Esophagus (tissue), 2 donors: ENCODE data around the gene EXOC6B. TPM values are rescaled to one million over a fixed set of nuclear protein-coding genes. Genes with fewer than 3 reads are reported as not detected.

Source experiments
- H3K27ac ChIP-seq, 2 donors: one replicate each; pipeline ENCODE4 v1.5.1; 2013; ENCODE audit warnings: low read depth in 2 of 2, mild to moderate bottlenecking in 2 of 2, inconsistent platforms in 1 of 2, low read length in 1 of 2, moderate library complexity in 1 of 2
- H3K27me3 ChIP-seq, 2 donors: one replicate each; pipeline ENCODE4 v1.6.1; 2013; ENCODE audit warnings: low read length in 2 of 2, control low read depth in 1 of 2, mild to moderate bottlenecking in 1 of 2; ENCODE audit not compliant: insufficient read depth in 2 of 2, control insufficient read depth in 1 of 2
- H3K36me3 ChIP-seq, 2 donors: one replicate each; pipeline ENCODE4 v1.6.1; 2013; ENCODE audit warnings: low read length in 1 of 2; ENCODE audit not compliant: control insufficient read depth in 2 of 2, insufficient read depth in 2 of 2
- H3K4me1 ChIP-seq, 2 donors: one replicate each; pipeline ENCODE4 v1.6.1; 2013; ENCODE audit warnings: low read length in 1 of 2; ENCODE audit not compliant: control insufficient read depth in 2 of 2, insufficient read depth in 2 of 2
- H3K4me3 ChIP-seq, 2 donors: one replicate each; pipeline ENCODE4 v1.5.1; 2013; ENCODE audit warnings: low read length in 2 of 2, mild to moderate bottlenecking in 2 of 2, low read depth in 1 of 2, moderate library complexity in 1 of 2
- H3K9me3 ChIP-seq, 2 donors: one replicate each; pipeline ENCODE4 v1.6.1; 2013; ENCODE audit warnings: mild to moderate bottlenecking in 2 of 2, low read depth in 1 of 2, low read length in 1 of 2, moderate library complexity in 1 of 2; ENCODE audit not compliant: control insufficient read depth in 2 of 2, insufficient read depth in 1 of 2
- WGBS, 2 donors: extraction: QIAGEN DNeasy Blood & Tissue Kit; methylation state at CpG; one replicate each; pipeline ENCODE4 v1.1.7; 2013; 5-methylcytosine and 5-hydroxymethylcytosine counted together
- polyA plus RNA-seq, 2 donors: library from polyadenylated mRNA; stranded (reverse); fragments of 200-250 nt; gene quantifications; one replicate each; pipeline ENCODE4 v1.2.3, GENCODE V29; 2013
- donor health status: healthy with polysubstance abuse.
- donor health status: Bipolar disorder and iron deficiency.

Gene EXOC6B
- polyA plus RNA-seq, 2 donors: 6.0 to 8.4 TPM

- no peak overlapping the region for H3K27ac ChIP-seq
- no peaks in the 10 kb centered on the region for H3K36me3 ChIP-seq
- H3K9me3 ChIP-seq: no peaks in the 10 kb centered on the region
- H3K4me1 ChIP-seq: no peaks in the 10 kb centered on the region
- H3K27me3 ChIP-seq: no peaks in the 10 kb centered on the region
- 58 to 69% methylated on average over 3 of the region's 3 CpGs for WGBS, 2 donors
- no peak overlapping the region for H3K4me3 ChIP-seq
Measured at GRCh38 chr2:72723769-72724370, 102.0 kb downstream of the EXOC6B start.

- Histone ChIP-seq H3K4me1 (no peaks in the 10 kb centered on the region), H3K27me3 (no peaks in the 10 kb centered on the region), H3K9me3 (no peaks in the 10 kb centered on the region), H3K27ac (no peak overlapping the region), H3K4me3 (no peak overlapping the region), H3K36me3 (no peaks in the 10 kb centered on the region)
- 67 to 70% methylated on average over 3 of the region's 3 CpGs for WGBS, 2 donors
Measured at GRCh38 chr2:72722492-72723070, 103.3 kb downstream of the EXOC6B start.

DNA sequence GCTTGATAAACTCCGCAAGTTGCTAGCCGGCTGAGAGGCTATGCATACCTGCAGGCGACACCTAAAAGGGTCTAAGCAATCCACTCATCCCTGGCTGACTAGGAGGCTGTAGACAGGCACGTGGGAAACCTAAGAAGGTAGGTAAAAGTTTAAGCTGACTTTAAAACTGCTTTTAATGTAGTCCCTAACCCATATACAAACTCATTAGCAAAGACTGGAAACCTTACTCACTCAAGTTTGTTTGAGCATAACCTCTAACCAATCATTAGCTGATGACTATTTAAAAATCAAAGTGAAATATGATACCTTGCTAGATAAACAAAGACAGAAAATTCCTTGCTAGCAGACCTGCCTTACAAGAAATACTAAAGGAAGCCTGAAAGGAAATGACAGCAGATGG lies 106.4 kb downstream of the EXOC6B start:
- Histone ChIP-seq H3K4me3 (no peak overlapping the region), H3K9me3 (no peaks in the 10 kb centered on the region), H3K27ac (no peak overlapping the region), H3K4me1 (no peaks in the 10 kb centered on the region), H3K36me3 (no peaks in the 10 kb centered on the region), H3K27me3 (no peaks in the 10 kb centered on the region)
- 70 to 75% methylated on average over 4 of the region's 4 CpGs for WGBS, 2 donors

GRCh38 chr2:72718876-72719275 lies 107.0 kb downstream of the EXOC6B start:
- no peaks in the 10 kb centered on the region for H3K4me1 ChIP-seq
- no peaks in the 10 kb centered on the region for H3K27me3 ChIP-seq
- H3K36me3 ChIP-seq: no peaks in the 10 kb centered on the region
- no peak overlapping the region for H3K27ac ChIP-seq
- no peaks in the 10 kb centered on the region for H3K9me3 ChIP-seq
- H3K4me3 ChIP-seq: no peak overlapping the region

DNA sequence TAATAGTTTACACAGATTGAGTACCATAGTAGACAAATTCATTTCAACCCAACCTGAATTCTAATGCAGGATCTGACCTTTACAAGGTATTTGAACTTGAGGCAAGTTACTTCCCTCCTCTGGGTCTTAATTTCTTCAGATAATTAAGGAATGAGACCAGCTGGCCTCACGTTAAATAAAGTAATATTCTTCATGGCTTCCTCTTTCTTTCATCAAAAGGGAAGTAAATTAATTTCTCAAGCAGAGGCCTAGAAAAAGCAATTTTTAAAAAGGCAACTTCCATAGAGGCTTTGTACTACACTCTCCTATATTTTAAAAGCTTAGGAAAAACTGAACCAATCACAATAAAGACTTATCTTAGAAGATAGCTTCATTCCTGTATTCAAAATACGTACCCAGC lies 109.2 kb downstream of the EXOC6B start:
- Histone ChIP-seq H3K9me3 (no peaks in the 10 kb centered on the region), H3K27ac (no peak overlapping the region), H3K27me3 (no peaks in the 10 kb centered on the region), H3K36me3 (no peaks in the 10 kb centered on the region), H3K4me3 (no peak overlapping the region), H3K4me1 (no peaks in the 10 kb centered on the region)
- 38 to 63% methylated on average over 2 of the region's 2 CpGs for WGBS, 2 donors

DNA sequence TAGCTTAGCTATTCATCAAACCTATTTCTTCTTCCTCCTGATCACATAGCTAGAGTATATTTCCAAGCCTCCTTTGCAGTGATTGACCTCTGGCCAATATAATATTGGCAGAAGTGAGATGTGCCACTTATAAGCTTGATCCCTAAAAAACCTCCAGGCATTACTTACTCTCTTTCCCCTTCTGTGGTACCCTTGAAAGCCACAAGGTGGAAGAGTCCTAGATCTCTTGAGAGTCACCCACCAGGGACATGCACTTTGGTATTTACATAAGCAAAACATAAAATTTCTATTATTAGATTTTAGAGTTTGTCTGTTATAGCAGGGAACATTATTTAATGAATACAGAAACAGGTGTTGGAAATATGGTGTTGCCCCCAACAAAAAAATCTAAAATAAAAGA lies 112.0 kb downstream of the EXOC6B start:
- no peaks in the 10 kb centered on the region for H3K36me3 ChIP-seq
- no peaks in the 10 kb centered on the region for H3K27me3 ChIP-seq
- H3K9me3 ChIP-seq: no peaks in the 10 kb centered on the region
- no peak overlapping the region for H3K4me3 ChIP-seq
- no peaks in the 10 kb centered on the region for H3K4me1 ChIP-seq
- no peak overlapping the region for H3K27ac ChIP-seq

DNA sequence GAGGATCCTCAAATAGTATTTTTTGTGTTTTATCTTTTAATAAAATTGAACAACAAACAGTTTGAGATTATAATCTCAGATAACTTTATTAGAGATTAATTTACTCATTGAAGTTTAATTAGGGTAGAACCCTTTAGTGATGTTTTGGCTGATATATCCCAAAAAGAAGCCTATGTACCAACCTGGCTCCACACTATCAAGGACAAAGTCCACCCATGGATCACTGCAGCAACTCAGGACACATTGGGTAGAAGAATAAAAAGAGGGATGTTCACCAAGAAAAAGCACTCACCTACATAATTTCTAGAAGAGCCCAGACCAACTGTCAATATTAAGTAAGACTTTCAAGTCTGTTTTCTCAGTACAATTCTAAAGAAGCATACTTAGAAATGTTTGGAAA lies 112.9 kb downstream of the EXOC6B start:
- Histone ChIP-seq H3K4me1 (no peaks in the 10 kb centered on the region), H3K27me3 (no peaks in the 10 kb centered on the region), H3K9me3 (no peaks in the 10 kb centered on the region), H3K27ac (no peak overlapping the region), H3K4me3 (no peak overlapping the region), H3K36me3 (no peaks in the 10 kb centered on the region)

DNA sequence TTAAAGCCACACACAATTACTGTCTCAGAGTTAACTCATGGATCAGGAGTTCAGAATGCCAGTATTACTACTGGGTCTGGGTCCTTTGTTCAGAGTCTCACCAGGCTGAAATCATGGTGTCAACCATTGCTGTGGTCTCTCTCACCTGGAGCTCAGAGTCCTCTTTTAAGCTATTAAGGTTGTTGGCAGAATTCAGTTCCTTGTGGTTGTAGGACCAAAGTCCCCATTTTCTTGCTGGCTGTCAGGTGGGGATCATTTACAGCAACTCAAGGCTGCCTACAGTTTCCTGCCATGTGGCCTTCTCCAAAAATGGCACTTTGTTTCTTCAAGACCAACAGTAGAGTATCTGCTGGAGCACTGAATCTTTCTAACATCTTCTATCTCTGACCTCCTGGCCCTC lies 113.5 kb downstream of the EXOC6B start:
- no peaks in the 10 kb centered on the region for H3K4me1 ChIP-seq
- no peaks in the 10 kb centered on the region for H3K9me3 ChIP-seq

DNA sequence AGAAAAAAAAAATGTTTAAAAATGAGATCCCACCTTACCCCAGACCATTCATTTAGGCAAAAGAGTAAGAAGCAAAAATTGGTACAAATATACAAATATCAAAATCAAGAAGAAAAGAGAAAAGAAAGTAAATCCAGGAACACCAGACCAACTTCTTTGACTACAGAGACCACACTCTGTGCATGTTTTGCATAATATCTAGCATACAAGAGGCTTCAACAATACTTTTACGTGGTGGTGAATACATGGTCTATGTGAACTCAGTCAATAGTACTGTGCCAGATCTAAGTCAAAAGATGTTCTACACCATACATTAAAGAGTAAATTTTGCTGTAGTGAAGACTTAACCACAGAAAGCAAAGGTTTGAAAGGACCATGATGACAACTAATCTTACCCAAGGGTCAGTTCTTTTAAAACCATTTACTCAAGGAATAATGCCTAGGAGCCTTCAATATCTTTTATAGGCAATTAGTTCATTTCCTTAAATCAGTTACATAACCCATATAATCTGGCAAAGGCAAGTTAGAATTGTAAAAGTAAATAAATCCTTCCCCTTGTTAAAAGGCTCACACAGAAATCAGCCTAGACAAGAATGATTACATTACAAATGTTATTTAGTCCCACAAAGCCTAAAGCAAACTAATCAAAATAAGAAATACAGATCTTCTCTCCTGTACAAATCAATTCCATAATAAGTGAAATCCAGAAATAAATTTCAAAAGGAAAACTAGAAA lies 115.2 kb downstream of the EXOC6B start:
- Histone ChIP-seq H3K4me1 (no peaks in the 10 kb centered on the region), H3K4me3 (no peak overlapping the region), H3K9me3 (no peaks in the 10 kb centered on the region), H3K27ac (no peak overlapping the region), H3K27me3 (no peaks in the 10 kb centered on the region), H3K36me3 (no peaks in the 10 kb centered on the region)
- 83 to 86% methylated on average over 1 of the region's 1 CpG for WGBS, 2 donors

More for the DNA sequence above, 113.5 kb downstream of the EXOC6B start:
- Histone ChIP-seq H3K27me3 (no peaks in the 10 kb centered on the region), H3K4me3 (no peak overlapping the region), H3K36me3 (no peaks in the 10 kb centered on the region), H3K27ac (no peak overlapping the region)

DNA sequence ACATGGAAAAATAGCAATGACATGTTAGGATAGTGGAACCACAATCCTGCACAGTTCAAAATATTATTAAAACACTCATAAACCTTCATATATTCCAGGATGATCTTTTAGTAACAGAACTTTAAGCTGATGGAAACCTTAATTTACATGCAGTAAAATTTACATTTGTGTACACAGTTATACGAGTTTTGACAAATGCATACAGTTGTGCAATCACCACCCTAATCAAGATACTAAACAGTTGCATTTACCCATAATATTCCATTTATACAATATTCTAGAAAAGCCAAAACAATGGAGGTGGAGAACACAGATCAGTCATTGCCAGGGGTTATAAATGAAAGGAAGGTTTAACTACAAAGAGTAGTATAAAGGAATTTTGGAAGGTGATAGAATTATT lies 117.6 kb downstream of the EXOC6B start:
- no peak overlapping the region for H3K4me3 ChIP-seq
- H3K36me3 ChIP-seq: no peaks in the 10 kb centered on the region
- no peaks in the 10 kb centered on the region for H3K27me3 ChIP-seq
- no peaks in the 10 kb centered on the region for H3K9me3 ChIP-seq
- H3K4me1 ChIP-seq: no peaks in the 10 kb centered on the region
- no peak overlapping the region for H3K27ac ChIP-seq
- WGBS, 2 donors: 47 to 58% methylated on average over 1 of the region's 1 CpG
